Neural cell (in vitro differentiated cells): ENCODE measurements around the gene ST6GAL1.

Experiments
- CTCF ChIP-seq: fragments of 450-650 bp; IDR thresholded peaks from 2 replicates; pipeline ENCODE4 v1.5.1; 2014; ENCODE audit warnings: antibody characterized with exemption, mild to moderate bottlenecking, moderate library complexity; ENCODE audit not compliant: poor library complexity, severe bottlenecking
- EP300 ChIP-seq: fragments of 450-650 bp; conservative IDR thresholded peaks from 2 replicates; pipeline ENCODE4 v1.6.1; 2014; ENCODE audit warnings: antibody characterized with exemption, mild to moderate bottlenecking, moderate library complexity; ENCODE audit not compliant: poor library complexity, severe bottlenecking
- EZH2 ChIP-seq: fragments of 200-600, 300-800 bp; shearing (Covaris generic), sonication (generic); IDR thresholded peaks from 2 replicates; pipeline ENCODE4 v1.6.1; 2014; ENCODE audit warnings: antibody characterized with exemption, low read length, borderline replicate concordance, mild to moderate bottlenecking; ENCODE audit not compliant: insufficient read depth, poor library complexity, severe bottlenecking
- POLR2AphosphoS5 ChIP-seq: IDR thresholded peaks from 2 replicates; pipeline ENCODE4 v1.6.1; 2012
- RAD21 ChIP-seq: fragments of 450-650 bp; conservative IDR thresholded peaks from 2 replicates; pipeline ENCODE4 v1.6.1; 2014; ENCODE audit warnings: antibody characterized with exemption, mild to moderate bottlenecking, moderate library complexity
- REST ChIP-seq: IDR thresholded peaks from 2 replicates; pipeline ENCODE4 v1.6.1; 2012; ENCODE audit warnings: borderline replicate concordance
- SMC3 ChIP-seq: fragments of 450-650 bp; conservative IDR thresholded peaks from 2 replicates; pipeline ENCODE4 v1.6.1; 2014; ENCODE audit warnings: antibody characterized with exemption, mild to moderate bottlenecking, moderate library complexity; ENCODE audit not compliant: poor library complexity
- TAF1 ChIP-seq: IDR thresholded peaks from 2 replicates; pipeline ENCODE4 v1.6.1; 2012; ENCODE audit warnings: low read depth

- TF ChIP-seq CTCF (no peak), EP300 (no peak), TAF1 (no peak), EZH2 (no peak), SMC3 (no peak), POLR2AphosphoS5 (no peak), REST (no peak), RAD21 (no peak)
Measured at GRCh38 chr3:186935133-186935532, 4.8 kb downstream of the ST6GAL1 start.
